SU-DHL-6 (cell line): Measurements from ENCODE around the gene PDE4B.

ENCODE experiments used
- EZH2phosphoT487 ChIP-seq: fragments of 200-600 bp; sonication (generic), shearing (Covaris generic); conservative IDR thresholded peaks from 2 replicates; pipeline ENCODE4 v1.6.1; 2018; ENCODE audit warnings: mild to moderate bottlenecking, antibody characterized with exemption, low read length, moderate library complexity, mixed read lengths
- TF ChIP-seq, protein P1 (sequence below): fragments of 200-600 bp; sonication (generic); IDR thresholded peaks from one replicate; pipeline ENCODE4 v1.5.1; 2017; ENCODE audit warnings: antibody characterized with exemption, mild to moderate bottlenecking, low read length, moderate library complexity; ENCODE audit not compliant: insufficient read depth, poor library complexity, severe bottlenecking

DNA sequence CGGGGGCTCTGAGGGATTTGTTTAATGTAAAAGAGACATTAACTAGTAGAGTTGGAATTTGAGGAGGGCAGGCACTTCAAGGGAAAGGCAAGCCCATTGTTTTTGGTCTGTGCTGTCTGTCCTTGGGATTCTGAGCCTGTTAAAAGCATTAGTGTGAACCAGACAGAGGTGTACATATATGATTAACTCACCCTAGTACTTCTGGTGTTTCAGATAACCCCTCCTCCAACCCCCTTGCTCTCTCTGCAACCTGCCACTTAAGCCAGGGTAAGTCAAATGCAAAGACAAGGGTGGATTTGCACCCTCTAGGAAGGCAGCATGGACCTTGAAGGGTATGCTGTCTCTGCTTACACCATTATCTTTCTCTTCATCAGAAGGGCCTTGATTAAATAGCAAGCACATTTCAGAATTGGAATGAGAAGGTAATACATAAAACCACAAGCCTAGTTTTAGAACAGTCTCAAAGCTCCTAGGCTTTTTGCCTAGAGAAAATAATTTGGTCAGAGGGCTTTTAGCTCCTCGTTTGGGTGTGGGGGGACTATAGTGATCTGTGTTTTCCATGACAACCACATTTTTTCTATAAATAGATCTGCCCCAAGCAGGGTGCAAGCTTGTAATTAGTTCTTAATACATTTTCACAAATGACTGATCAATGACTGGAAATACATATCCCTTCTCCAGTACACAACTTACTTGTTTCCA, 620.6 kb downstream of the PDE4B start:
- TF ChIP-seq, protein P1, sequence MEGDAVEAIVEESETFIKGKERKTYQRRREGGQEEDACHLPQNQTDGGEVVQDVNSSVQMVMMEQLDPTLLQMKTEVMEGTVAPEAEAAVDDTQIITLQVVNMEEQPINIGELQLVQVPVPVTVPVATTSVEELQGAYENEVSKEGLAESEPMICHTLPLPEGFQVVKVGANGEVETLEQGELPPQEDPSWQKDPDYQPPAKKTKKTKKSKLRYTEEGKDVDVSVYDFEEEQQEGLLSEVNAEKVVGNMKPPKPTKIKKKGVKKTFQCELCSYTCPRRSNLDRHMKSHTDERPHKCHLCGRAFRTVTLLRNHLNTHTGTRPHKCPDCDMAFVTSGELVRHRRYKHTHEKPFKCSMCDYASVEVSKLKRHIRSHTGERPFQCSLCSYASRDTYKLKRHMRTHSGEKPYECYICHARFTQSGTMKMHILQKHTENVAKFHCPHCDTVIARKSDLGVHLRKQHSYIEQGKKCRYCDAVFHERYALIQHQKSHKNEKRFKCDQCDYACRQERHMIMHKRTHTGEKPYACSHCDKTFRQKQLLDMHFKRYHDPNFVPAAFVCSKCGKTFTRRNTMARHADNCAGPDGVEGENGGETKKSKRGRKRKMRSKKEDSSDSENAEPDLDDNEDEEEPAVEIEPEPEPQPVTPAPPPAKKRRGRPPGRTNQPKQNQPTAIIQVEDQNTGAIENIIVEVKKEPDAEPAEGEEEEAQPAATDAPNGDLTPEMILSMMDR, result no peak
- no peak for TF ChIP-seq EZH2phosphoT487
